Choroid plexus epithelial cell (primary cell): ENCODE data around the gene TNIP2.
"Not testable (repeated sequence)": the region's sequence is repeated elsewhere in the genome, so short reads cannot be mapped to it uniquely, and the experiment has no call there.

Experiments used
- DNase-seq: peaks from one replicate; pipeline ENCODE4 v3.0.0-alpha.2; 2010; ENCODE audit warnings: low read depth
- H3K4me3 ChIP-seq: 2 replicates; pipeline ENCODE4 v1.5.1; 2011; ENCODE audit warnings: low read depth, mild to moderate bottlenecking, control low read depth, low read length, moderate library complexity
- TF ChIP-seq, protein P1 (sequence below): conservative IDR thresholded peaks from 2 replicates; pipeline ENCODE4 v1.5.1; 2011; ENCODE audit warnings: low read depth, mild to moderate bottlenecking, control low read depth, inconsistent platforms, low read length, moderate library complexity

Gene TNIP2

DNA sequence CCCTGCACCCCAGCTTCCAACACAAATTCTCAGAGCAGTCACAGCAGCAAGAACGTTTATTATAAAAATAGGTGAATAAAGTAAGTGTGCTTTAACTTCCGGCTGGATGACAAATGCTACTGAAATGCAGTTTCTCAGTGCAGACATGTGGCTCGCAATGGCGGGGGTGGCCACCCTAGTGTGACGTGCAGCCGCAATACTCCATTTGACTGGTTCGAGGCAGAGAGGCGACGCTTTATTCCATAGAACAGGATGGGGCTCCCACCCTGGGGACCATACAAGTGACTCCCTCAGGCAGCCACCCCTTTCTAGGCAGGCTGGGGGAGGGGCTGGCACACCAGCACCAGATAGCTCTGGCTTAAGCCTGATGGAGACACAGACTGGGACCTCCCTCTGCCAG lies 14.5 kb downstream of the TNIP2 start:
- TF ChIP-seq, protein P1, sequence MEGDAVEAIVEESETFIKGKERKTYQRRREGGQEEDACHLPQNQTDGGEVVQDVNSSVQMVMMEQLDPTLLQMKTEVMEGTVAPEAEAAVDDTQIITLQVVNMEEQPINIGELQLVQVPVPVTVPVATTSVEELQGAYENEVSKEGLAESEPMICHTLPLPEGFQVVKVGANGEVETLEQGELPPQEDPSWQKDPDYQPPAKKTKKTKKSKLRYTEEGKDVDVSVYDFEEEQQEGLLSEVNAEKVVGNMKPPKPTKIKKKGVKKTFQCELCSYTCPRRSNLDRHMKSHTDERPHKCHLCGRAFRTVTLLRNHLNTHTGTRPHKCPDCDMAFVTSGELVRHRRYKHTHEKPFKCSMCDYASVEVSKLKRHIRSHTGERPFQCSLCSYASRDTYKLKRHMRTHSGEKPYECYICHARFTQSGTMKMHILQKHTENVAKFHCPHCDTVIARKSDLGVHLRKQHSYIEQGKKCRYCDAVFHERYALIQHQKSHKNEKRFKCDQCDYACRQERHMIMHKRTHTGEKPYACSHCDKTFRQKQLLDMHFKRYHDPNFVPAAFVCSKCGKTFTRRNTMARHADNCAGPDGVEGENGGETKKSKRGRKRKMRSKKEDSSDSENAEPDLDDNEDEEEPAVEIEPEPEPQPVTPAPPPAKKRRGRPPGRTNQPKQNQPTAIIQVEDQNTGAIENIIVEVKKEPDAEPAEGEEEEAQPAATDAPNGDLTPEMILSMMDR = no peak
- peak; percentile 36 for DNase-seq
- no peak overlapping the region for H3K4me3 ChIP-seq

DNA sequence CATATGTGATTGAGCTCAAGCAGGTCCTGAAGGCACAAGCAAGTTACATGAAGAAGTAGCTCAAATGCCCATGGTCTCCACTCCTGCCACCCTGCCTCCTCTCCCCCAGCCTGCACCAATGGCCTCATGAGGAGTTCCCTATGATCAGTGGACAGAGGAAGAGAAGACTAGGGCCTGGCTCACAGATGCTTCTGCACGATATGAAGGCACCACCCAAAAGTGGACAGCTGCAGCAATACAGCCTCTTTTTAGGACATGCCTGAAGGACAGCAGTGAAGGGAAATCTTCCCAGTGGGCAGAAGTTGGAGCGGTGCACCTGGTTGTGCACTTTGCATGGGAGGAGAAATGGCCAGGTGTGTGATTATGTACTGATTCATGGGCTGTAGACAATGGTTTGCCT lies 17.8 kb downstream of the TNIP2 start:
- DNase-seq, H3K4me3 ChIP-seq: not testable (repeated sequence)

GRCh38 chr4:2735869-2736268 lies 20.3 kb downstream of the TNIP2 start:
- no peak for DNase-seq
- TF ChIP-seq, protein P1 = no peak
- no peak overlapping the region for H3K4me3 ChIP-seq

DNA sequence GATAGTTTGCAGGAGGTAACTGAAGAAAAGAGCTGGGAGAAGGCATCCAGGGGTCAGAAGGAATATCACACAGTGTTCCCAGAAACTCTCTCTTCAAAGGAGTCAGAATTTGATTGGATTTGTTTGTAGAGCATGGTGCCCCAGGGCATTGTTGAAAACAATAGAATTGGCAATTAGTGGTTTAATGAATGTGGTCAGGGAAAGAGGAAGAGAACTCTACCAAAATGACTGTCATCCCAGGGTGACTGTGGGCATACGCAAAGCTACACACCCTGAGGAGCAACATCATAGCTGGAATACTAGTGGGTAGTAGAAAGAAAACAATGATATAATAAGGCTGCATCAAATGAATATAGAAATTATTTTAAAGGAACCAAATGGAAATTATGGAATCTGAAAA lies 21.5 kb downstream of the TNIP2 start:
- TF ChIP-seq, protein P1 = no peak
- no peak for DNase-seq
- H3K4me3 ChIP-seq = no peak overlapping the region

DNA sequence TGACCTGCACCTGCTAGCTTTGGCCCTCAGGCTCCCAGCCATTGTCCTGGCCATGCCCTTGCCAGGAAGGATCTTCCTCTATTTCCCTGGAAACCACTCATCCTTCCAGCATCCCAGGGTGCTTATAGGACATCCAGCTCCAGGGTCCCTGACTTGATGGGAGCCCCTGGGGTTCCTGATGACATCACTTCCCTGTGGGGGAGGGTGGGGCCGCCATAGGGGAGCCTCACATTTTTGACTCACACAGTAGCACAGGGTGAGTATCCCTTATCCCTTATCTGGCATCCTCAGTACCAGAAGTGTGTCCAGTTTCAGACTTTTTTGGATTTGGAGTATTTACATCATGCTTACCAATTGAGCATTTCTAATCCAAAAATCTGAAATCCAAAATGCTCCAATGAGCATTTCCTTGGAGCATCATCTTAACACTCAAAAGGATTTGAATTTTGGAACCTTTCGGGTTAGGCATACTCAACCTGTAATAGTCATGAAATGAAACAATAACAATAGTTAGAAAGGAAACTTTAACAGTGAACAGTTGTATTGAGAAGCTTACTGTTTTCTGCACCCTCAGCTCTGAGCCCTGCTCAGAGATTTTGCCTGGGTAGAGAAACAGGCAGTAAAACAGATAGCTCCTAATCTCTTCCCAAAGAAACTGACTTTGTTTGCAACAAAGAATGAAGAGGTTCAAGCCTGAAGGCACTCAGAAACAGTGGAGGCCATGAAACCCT lies 22.1 kb downstream of the TNIP2 start:
- H3K4me3 ChIP-seq = no peak overlapping the region
- TF ChIP-seq, protein P1 = no peak
- DNase-seq = no peak

DNA sequence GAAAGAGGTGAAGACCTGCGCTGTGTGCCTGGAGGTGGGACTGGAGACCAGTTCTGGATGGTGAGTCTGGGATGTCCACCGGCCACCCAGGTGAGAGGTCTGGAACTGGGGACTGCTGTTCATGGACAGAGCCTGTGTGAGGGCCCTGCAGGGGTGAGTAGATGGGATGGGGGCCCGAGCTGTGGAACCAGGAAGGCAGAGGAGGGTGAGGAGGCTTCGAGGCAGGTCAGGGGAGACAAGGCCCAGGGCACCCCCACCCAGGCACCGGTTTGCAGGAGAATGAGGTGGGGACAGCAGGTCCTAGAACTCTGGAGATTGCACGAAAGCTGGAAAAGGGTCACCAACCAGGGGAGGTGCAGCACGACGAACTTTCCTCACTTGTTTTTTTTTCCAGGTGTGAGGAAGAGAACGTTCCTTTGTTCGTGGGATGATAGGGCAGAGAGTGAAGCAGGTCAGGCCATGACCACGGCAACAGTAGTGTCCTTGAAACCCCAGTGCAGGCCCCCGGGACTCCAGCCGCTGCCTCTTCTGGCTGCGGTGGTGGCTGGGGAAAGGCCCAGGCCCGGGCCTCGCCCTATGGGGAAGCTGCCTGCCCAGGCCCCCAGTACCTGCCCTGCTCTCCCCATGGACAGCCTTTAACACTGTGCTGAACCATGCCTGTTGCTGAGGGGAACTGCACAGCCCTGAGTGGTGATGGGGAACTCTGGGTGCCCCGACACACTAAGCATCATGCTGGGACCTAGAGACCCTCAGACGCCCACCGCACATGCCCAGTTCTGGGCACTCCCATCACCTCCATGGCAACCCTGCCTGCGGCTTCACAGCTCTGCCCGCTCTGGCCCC lies 22.9 kb downstream of the TNIP2 start:
- TF ChIP-seq, protein P1 = no peak
- H3K4me3 ChIP-seq = no peak overlapping the region
- no peak for DNase-seq

GRCh38 chr4:2732526-2732925 lies 23.6 kb downstream of the TNIP2 start:
- TF ChIP-seq, protein P1 = no peak
- no peak overlapping the region for H3K4me3 ChIP-seq
- DNase-seq = no peak
